ENCODE data around the gene VAV2. TPM values are rescaled to one million over a fixed set of nuclear protein-coding genes. Genes with fewer than 3 reads are reported as not detected.

VAV2 gene
- total RNA-seq, 1 donor, result 13.4 TPM

DNA sequence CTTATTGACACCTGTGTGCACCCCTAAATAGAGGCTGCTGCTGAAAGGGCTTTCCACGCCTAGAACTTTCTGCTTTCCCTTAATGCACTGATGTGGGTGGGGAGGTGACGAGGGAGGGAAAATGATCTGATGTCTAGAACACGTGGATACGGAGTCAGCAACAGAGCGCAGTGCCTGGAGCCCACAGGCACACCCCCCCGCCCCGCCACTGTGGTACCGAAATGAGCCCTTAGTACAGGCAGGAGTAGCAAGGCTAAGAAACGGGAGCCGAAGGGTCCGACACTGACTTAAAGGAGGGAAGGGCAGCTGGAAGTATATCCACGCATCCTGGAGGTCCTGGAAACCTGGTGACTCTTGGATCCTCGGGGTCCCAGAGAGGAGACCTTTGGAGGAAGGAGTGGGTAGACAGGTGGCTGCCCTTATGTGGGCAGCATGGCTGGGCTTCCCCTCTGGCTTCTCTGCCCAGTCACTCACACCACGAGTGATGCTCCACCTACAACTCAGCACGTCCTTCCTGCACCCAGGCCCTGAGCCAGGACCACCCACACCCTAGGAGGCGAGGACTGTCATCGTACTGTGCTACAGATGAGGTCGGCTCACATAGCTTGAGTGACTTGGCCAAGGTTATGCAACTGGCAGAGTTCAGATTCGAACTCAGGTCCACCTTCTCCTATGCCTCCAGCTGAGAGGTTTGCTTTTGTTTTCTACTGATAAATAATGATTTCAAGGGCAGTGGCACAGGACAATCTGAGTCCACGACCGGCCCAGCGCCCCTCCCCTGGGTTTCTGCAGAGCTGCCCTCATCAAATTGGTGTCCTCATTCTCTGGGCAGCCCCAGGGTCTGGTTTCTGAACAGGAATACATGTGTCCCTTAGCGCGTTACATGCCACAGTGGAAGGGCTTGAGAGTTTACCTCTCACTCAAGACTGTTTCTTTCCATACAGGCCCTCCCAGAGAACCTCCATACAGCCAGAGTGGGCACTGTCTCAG lies 4.7 kb upstream of the VAV2 start:
- no peak overlapping the region for H3K4me3 ChIP-seq (ENCODE audit: low read depth, low read length)
- no peak for DNase-seq (ENCODE audit: low read depth)
- TF ChIP-seq, protein P1, sequence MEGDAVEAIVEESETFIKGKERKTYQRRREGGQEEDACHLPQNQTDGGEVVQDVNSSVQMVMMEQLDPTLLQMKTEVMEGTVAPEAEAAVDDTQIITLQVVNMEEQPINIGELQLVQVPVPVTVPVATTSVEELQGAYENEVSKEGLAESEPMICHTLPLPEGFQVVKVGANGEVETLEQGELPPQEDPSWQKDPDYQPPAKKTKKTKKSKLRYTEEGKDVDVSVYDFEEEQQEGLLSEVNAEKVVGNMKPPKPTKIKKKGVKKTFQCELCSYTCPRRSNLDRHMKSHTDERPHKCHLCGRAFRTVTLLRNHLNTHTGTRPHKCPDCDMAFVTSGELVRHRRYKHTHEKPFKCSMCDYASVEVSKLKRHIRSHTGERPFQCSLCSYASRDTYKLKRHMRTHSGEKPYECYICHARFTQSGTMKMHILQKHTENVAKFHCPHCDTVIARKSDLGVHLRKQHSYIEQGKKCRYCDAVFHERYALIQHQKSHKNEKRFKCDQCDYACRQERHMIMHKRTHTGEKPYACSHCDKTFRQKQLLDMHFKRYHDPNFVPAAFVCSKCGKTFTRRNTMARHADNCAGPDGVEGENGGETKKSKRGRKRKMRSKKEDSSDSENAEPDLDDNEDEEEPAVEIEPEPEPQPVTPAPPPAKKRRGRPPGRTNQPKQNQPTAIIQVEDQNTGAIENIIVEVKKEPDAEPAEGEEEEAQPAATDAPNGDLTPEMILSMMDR (IDR thresholded peaks at IDR 0.05; ENCODE audit: insufficient read depth, low read depth, low read length), result no peak

DNA sequence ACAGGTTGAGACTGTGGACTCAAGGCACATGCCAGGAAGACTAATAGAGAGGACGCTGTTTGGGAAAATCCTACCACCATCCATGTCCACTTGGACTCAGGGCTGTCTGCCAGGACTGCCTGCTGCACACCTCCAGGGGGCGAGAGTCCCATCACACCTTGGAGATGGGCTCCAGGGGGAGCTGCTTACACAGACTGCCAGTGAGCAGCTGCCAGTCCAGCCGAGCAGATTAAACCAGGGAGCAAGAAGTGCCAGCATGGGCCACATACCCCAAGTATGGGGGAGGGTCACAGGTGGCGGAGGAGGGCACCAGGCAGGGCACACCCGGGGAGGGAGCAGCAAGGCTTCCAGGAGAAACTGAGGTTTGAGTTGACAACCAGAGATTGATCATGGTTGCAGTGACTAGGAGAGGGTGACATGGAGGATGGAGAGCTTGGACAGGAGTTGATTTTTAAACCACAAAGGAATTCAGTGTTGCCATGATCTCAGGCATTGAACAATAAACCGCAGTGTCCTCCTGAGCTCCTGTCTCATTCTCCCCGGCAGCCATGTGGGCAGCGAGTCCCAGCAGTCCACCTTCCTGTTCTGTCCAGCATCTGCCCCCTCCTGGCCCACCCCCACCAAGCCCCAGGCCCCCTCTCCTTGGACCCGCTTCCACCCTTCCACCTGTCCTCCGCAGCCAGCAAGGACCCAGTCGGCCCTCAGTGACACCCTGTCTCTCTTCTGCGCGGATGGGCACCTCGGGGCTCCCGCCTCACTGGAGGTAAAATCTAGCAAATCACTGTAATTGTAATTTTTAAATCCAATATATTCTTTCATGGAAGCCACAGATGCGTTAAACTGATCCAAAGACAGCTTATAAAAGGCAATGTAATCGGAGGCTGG lies 3.1 kb upstream of the VAV2 start:
- H3K4me3 ChIP-seq (ENCODE audit: low read depth, low read length), result no peak overlapping the region
- TF ChIP-seq, protein P1 (IDR thresholded peaks at IDR 0.05; ENCODE audit: insufficient read depth, low read depth, low read length), result no peak
- no peak for DNase-seq (ENCODE audit: low read depth)

DNA sequence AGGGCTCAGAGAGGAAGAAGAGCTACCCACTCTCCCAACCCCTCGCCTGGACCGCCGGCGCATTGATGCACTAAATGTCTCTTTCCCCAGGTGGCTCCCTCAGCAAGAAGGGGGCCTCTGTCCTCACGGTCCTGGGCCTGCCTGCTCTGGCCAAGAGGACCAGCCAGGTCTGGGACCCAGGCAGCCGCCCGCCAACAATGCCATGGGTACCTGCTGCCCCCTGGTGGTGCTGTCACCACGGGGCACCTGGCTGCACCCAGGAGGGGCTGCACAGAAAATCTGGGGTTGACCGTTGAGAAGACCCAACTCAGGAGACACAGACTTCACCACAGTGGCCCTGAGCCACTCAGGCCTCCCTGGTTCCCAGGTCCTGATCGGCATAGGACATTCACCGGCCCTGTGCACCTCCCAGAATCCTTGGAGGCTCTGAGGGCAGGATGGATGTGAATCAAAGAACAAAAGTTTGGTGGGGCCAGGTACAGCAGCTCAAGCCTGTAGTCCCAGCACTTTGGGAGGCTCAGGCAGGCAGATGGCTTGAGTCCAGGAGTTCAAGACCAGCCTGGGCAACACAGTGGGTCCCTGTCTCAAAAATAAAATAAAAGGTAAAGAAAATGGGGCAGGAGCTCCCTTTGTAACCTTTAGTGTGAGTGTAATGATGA lies 2.4 kb upstream of the VAV2 start:
- DNase-seq (ENCODE audit: low read depth), result peak; percentile 66
- no peak overlapping the region for H3K4me3 ChIP-seq (ENCODE audit: low read depth, low read length)
- TF ChIP-seq, protein P1 (IDR thresholded peaks at IDR 0.05; ENCODE audit: insufficient read depth, low read depth, low read length), result peak; percentile 96

DNA sequence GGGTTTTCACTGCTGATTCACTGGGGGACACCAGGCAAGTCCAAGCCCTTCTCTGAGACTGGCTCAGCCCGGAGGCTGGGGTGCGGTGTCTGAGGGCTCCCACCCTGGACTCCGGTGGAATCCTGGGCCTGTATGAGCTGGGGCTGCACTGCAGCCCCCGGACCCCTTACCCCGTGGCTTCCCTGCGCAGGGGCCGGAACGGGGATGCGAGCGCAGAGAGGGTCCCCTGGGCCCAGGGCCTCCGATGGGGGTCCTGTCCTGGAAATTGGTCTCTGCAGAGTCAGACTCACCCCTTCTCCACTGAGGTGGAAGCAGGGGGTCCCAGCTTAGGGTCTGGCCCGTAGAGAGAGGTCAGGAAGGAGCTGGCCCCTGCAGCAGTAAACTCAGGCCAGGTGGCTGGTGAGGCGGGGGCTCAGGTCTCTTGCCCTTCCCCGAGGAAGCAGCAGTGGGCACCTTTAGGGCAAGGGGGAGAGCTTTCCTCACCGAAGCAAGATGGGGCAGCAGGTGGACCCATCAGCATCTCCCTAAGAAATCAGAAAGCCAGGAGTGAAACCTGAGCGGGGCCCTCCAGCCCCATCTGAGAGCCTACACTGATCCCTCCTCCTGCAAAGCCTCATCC lies 1.6 kb upstream of the VAV2 start:
- DNase-seq (ENCODE audit: low read depth), result no peak
- H3K4me3 ChIP-seq (ENCODE audit: low read depth, low read length), result peak overlapping the region; percentile 73
- TF ChIP-seq, protein P1 (IDR thresholded peaks at IDR 0.05; ENCODE audit: insufficient read depth, low read depth, low read length), result no peak

DNA sequence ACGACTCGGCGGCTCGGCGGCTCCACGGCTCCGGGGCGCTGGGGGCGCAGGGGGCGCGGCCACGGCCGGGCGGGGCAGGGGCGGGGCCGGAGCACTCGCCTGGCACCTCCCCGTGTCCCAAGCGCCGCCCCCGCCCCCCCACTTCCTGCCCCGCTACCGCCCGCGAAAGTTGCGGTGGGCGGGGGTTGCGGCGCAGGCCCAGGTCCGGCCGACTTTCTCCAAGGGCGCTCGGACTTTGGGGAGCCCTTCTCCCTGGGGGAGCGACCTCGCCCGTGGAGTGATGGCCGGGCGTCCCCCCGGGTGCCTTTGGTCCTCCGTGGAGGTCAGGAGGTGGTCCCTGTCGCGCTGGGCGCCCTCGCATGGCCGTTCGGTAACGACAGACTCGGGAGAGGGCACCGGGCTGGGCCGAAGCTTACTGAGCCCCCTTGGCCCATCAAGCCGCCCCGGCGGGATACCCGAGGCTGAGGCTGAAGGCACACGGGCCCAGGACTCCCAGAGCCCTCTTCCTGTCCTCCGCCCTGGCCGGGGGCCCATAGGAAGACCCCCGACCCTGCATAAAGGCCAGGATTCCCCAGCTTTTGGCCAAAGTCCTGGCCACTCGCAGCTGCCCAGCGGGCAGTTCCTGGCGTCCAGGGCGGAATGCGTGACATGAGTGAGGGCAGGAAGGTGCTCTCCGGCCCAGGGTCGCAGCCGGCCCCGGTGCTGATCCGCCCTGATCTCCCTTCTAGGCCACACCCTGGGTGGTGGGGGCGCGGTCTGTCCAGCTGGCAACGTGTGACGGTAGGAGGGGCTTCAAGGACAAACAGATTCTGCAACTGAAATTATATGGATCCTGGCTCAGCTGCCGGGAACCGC lies 883 bp upstream of the VAV2 start:
- TF ChIP-seq, protein P1 (IDR thresholded peaks at IDR 0.05; ENCODE audit: insufficient read depth, low read depth, low read length), result peak; percentile 32
- DNase-seq (ENCODE audit: low read depth), result peak; percentile 92
- H3K4me3 ChIP-seq (ENCODE audit: low read depth, low read length), result peak overlapping the region; percentile 73

Measured in fibroblast of villous mesenchyme (primary cell).